GM21390 (cell line): Measurements from ENCODE around the gene RBM44.

ENCODE experiments used
- ATAC-seq: cut with Tn5 transposase; IDR thresholded peaks from one replicate; pipeline ENCODE4 v1.9.1; 2021; ENCODE audit not compliant: unreplicated experiment

The RBM44 gene

DNA sequence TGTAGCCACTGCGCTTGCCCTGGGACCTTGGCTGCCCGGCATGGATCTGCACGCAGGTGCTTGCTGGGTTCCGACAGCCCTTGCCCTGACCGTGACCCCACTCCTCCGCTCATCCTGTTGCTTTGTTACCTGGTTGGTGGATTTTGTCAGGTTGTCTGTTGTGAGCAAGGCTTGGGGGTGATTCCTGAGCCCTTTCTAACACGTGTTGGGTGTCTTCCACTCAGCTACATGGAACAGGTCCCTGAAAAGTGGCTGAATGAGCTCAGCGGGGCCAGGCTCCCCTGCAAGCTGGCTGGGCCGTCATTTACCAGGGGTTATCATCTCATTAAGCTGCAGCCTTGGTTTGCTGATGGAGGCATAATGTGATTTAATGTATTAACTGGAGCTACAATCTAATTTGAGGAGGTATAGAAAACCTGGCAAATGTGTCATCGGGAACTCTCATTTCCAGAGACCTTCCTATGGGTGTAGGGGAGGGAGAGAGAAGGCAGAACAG lies 85.4 kb downstream of the RBM44 start:
- ATAC-seq: no peak

DNA sequence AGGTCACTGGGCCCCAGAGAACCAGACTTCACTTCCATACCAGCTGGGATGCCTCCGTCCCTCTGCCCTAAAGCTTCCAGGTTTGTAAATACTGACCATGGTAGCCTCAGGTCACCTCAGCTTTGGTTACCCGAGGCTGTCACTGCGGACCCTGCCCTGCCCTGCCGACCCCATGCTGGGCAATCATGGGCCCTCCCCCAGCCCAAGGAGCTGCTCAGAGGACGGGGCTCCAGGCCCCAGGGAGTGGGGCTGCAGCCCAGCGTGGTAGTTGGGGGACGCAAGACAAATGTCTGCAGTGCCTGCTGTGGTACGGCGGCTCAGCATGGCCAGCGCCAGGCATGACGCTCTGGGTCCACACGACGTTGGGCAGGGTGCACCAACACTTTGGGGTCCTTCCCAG lies 86.1 kb downstream of the RBM44 start:
- ATAC-seq: no peak

- ATAC-seq: no peak
Observed at GRCh38 chr2:237885111-237885930, 86.7 kb downstream of the RBM44 start.

- ATAC-seq: no peak
Observed at GRCh38 chr2:237885931-237886684, 87.5 kb downstream of the RBM44 start.

DNA sequence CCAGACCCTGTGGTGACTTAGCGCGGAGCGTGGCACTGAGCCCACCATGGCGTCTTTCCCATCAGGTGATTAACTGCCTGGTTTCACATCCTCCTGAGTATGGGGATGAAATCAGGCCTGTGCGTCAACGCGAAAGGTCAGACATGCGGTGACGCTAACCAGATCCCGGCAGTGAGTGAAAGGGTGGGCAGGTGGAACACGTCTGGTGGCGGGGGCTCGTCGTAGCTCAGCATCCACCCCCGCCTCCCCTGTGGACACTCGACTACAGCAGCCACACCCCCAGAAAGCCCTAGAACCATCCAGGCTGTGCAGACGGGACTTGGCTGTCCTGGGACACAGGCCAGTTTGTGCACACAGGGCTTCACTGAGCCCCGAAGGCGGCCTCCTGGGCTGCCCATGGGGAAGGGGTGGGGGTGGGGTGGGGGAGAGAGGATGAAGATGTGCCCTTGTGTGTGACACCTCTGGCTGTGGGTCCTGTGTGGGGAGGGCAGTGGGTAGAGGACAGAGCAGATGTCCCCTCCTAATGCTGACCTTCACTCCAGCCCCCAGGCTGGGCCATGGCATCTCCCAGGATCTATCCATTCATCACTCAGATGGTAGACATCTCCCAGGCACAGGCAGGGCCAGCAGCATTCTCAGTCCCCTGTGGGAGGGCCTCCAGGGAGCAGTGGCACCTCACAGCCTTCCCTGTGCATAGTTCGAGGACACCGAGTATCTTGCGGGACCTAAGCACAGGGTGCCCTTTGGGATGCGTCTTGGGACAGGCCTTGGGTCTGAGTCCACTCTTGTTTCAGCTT lies 88.3 kb downstream of the RBM44 start:
- no peak for ATAC-seq

DNA sequence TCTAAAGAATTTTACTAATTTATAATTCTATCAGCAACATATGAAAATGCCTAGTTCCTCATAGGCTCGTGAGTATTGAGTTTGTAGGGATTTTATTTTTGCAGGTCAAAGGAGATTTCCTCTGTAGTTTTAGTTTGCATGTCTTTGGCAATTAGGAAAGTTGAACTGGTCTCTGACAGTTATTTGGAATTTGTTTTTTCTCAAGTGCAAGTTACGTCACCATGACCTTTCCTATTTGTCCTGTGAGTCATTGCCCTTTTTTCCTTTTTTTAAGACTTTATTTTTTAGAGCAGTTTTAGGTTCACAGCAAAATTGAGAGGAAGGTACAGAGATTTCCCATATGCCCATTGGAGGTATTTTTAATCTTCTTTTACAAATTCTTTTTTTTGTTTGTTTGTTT lies 89.8 kb downstream of the RBM44 start:
- ATAC-seq: no peak

DNA sequence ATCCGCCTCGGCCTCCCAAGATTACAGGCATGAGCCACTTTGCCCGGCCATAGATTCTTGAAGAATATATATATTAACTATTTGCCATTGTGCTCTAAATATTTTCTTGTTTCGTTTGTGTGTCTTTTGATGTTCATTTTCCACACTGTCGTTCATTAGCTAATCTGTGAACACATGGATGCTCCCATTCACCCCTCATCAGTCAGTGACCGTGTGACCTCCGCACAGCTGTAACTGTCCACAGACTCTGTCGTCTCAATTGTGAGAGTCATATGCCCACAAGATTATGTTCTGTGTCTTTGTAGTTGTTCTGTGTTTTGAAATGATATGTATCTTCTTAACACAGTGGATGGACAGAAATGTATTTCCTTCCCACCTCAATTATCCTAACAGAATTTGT lies 90.4 kb downstream of the RBM44 start:
- ATAC-seq: no peak

GRCh38 chr2:237889811-237890210 lies 91.2 kb downstream of the RBM44 start:
- no peak for ATAC-seq
